ENCODE measurements around the gene ST6GALNAC1.
"Not testable (repeated sequence)": the region's sequence is repeated elsewhere in the genome, so short reads cannot be mapped to it uniquely, and the experiment has no call there.

DNA sequence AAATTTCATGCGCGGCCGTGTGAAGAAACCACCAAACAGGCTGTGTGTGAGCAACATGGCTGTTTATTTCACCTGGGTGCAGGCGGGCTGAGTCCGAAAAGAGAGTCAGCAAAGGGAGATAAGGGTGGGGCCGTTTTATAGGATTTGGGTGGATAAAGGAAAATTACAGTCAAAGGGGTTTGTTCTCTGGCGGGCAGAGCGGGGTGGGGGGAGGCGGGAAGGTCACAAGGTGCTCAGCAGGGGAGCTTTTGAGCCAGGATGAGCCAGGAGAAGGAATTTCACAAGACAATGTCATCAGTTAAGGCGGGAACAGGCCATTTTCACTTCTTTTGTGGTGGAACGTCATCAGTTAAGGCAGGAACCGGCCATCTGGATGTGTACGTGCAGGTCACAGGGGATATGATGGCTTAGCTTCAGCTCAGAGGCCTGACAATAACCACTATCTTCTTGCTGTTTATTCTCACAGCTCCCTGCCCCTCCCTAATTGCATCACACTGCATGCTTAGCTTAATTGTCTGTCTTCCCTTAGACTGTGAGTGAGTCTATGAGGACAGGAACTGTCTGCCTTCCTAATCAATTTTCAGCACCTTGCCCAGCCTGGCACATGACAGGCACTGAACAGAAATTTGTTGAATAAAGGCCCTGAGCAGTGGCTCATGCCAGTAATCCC lies 32.3 kb downstream of the ST6GALNAC1 start:
- not testable (repeated sequence) for TF ChIP-seq ZNF274 (IDR thresholded peaks at IDR 0.05; ENCODE audit: low read depth, low read length); POLR2A (IDR thresholded peaks at IDR 0.05; ENCODE audit: borderline replicate concordance, extremely low read depth, insufficient read depth, insufficient read length); YY1 (IDR thresholded peaks at IDR 0.05; ENCODE audit: extremely low read depth, insufficient replicate concordance, low read depth, low read length); CBX3 (IDR thresholded peaks at IDR 0.05; ENCODE audit: low read depth); EZH2 (IDR thresholded peaks at IDR 0.05); POLR2AphosphoS5 (IDR thresholded peaks at IDR 0.05; ENCODE audit: low read depth, low read length); SRF (IDR thresholded peaks at IDR 0.05; ENCODE audit: low read depth); FOSL1 (IDR thresholded peaks at IDR 0.05; ENCODE audit: low read depth); TCF7L2 (IDR thresholded peaks at IDR 0.05; ENCODE audit: borderline replicate concordance, extremely low read depth, insufficient read depth, insufficient read length)
- TF ChIP-seq, protein P1, sequence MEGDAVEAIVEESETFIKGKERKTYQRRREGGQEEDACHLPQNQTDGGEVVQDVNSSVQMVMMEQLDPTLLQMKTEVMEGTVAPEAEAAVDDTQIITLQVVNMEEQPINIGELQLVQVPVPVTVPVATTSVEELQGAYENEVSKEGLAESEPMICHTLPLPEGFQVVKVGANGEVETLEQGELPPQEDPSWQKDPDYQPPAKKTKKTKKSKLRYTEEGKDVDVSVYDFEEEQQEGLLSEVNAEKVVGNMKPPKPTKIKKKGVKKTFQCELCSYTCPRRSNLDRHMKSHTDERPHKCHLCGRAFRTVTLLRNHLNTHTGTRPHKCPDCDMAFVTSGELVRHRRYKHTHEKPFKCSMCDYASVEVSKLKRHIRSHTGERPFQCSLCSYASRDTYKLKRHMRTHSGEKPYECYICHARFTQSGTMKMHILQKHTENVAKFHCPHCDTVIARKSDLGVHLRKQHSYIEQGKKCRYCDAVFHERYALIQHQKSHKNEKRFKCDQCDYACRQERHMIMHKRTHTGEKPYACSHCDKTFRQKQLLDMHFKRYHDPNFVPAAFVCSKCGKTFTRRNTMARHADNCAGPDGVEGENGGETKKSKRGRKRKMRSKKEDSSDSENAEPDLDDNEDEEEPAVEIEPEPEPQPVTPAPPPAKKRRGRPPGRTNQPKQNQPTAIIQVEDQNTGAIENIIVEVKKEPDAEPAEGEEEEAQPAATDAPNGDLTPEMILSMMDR (IDR thresholded peaks at IDR 0.05 in 2 of 3, conservative IDR thresholded peaks at IDR 0.05 in 1 of 3; ENCODE audit: borderline replicate concordance in 1 of 3, insufficient read depth in 1 of 3, low read depth in 2 of 3, low read length in 2 of 3), result not testable (repeated sequence)
- TF ChIP-seq, protein P2, sequence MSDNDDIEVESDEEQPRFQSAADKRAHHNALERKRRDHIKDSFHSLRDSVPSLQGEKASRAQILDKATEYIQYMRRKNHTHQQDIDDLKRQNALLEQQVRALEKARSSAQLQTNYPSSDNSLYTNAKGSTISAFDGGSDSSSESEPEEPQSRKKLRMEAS (IDR thresholded peaks at IDR 0.05), result not testable (repeated sequence)

Data from HCT116 (cell line).